ENCODE data around the gene SH3BP2. TPM values are rescaled to one million over a fixed set of nuclear protein-coding genes. Genes with fewer than 3 reads are reported as not detected.

SH3BP2 gene
- total RNA-seq, 6 experiments from 2014 or later, result 17.6 to 25.4 (median 20.5) TPM

DNA sequence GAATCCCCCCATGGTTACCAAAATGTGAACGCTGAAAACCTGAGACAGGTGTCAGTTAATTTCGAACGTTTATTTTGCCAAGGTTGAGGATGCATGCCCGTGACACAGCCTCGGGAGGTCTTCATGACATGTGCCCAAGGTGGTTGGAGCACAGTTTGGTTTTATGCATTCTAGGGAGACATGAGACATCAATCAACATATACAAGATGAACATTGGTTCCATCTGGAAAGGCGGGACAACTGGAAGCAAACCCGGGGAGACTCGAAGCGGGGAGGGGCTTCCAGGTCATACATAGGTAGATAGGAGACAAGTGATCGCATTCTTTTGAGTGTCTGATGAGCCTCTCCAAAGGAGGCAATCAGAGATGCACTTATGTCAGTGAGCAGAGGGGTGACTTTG lies 11.0 kb upstream of the SH3BP2 start:
- TF ChIP-seq, protein P1, sequence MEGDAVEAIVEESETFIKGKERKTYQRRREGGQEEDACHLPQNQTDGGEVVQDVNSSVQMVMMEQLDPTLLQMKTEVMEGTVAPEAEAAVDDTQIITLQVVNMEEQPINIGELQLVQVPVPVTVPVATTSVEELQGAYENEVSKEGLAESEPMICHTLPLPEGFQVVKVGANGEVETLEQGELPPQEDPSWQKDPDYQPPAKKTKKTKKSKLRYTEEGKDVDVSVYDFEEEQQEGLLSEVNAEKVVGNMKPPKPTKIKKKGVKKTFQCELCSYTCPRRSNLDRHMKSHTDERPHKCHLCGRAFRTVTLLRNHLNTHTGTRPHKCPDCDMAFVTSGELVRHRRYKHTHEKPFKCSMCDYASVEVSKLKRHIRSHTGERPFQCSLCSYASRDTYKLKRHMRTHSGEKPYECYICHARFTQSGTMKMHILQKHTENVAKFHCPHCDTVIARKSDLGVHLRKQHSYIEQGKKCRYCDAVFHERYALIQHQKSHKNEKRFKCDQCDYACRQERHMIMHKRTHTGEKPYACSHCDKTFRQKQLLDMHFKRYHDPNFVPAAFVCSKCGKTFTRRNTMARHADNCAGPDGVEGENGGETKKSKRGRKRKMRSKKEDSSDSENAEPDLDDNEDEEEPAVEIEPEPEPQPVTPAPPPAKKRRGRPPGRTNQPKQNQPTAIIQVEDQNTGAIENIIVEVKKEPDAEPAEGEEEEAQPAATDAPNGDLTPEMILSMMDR (IDR thresholded peaks at IDR 0.05), result no peak
- Mint-ChIP-seq H3K36me3 (ENCODE audit: low read depth) (peaks cover 27% of the 10 kb centered on the region), H3K9me3 (peaks cover 35% of the 10 kb centered on the region), H3K4me1 (ENCODE audit: low read depth) (no peaks in the 10 kb centered on the region), H3K4me3 (no peak overlapping the region), H3K27ac (no peak overlapping the region), H3K27me3 (ENCODE audit: insufficient read depth) (peaks cover 6% of the 10 kb centered on the region)
- DNase-seq, result no peak

DNA sequence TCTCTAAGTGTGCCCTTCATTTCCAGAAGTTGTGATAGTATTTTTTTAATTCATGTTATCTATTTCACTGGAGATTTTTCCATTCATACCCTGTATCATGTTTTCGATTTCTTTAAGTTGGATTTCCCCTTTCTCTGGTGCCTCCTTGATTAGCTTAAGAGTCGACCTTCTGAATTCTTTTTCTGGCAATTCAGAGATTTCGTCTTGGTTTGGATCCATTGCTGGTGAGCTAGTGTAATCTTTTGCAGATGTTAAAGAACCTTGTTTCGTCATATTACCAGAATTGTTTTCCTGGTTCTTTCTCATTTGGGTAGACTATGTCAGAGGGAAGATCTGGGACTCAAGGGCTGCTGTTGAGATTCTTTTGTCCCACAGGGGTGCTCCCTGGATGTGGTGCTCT lies 9.1 kb upstream of the SH3BP2 start:
- no peak for DNase-seq
- Mint-ChIP-seq H3K36me3 (ENCODE audit: low read depth) (peaks cover 27% of the 10 kb centered on the region), H3K27me3 (ENCODE audit: insufficient read depth) (peaks cover 6% of the 10 kb centered on the region), H3K4me1 (ENCODE audit: low read depth) (no peaks in the 10 kb centered on the region), H3K4me3 (no peak overlapping the region), H3K27ac (no peak overlapping the region), H3K9me3 (peaks cover 35% of the 10 kb centered on the region)
- TF ChIP-seq, protein P1 (IDR thresholded peaks at IDR 0.05), result no peak

DNA sequence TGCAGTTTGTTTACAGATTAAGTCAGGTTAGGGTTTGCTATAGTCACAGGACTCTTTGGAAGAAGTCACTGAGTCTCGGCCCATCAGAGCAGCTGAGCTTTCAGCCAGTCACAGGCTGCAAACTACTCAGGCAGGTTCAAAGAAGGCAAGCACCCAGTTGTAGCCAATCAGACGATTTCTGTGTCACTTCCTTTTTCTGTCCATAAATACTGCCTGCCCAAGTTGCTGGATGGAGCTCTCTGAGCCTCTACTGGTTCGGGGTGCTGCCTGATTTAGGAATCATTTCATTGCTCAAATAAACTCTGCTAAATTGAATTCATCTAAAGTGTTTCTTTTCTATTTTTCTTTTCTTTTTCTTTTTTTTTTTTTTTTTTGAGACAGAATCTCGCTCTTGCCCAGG lies 7.3 kb upstream of the SH3BP2 start:
- DNase-seq, result no peak
- Mint-ChIP-seq H3K27ac (no peak overlapping the region), H3K9me3 (peaks cover 33% of the 10 kb centered on the region), H3K27me3 (ENCODE audit: insufficient read depth) (peaks cover 6% of the 10 kb centered on the region), H3K36me3 (ENCODE audit: low read depth) (peaks cover 27% of the 10 kb centered on the region), H3K4me3 (no peak overlapping the region), H3K4me1 (ENCODE audit: low read depth) (no peaks in the 10 kb centered on the region)
- TF ChIP-seq, protein P1 (IDR thresholded peaks at IDR 0.05), result no peak

DNA sequence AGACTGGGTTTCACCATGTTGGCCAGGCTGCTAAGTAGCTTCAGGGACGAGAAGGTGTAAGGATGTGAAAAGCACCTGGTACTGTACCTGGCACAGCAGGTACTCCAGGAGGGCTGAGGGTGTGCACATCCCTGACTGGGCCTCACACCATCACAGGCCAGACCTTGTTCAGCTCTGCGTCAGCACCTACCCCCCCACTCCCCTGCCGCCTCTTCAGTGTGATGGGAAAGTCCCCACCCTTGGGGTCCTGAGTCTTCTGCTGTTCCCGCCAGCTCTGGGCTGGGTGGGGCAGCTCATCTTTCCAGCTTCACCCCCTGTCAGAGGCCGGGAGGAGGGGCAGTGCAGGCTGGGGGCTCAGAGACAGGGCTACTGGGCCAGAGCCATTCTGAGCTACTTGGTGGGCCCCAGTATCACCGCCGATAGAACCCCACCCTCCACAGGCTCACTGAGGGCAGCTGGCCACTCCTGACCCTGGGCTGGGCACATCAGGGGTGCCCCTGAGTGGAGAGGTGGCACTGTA lies 6.7 kb upstream of the SH3BP2 start:
- peaks cover 6% of the 10 kb centered on the region for H3K27me3 Mint-ChIP-seq (ENCODE audit: insufficient read depth)
- H3K4me3 Mint-ChIP-seq, result no peak overlapping the region

DNA sequence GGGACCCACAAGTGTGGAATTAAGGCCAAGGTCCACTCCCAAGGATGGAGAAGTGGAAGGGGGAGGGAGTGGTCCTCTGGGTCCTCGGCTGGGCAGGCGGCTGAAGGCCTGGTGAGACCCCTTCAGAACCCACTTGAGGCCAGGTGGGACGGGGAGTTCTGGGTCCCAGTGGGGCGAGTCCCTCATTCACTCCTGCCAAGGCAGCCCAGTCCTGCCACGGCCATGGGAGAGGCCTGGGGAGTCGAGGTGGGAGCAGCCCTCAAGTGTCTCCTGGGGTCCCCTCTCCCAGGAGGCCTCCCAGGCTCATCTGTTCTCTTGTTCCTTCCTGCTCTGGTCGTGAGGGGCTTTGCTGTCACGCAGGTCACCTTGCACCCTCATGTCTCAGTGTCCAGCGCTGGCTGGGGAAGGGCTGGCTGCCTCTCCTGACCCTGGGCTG lies 6.1 kb upstream of the SH3BP2 start:
- H3K36me3 Mint-ChIP-seq (ENCODE audit: low read depth), result peaks cover 21% of the 10 kb centered on the region
- TF ChIP-seq, protein P1 (IDR thresholded peaks at IDR 0.05), result no peak
- peaks cover 21% of the 10 kb centered on the region for H3K9me3 Mint-ChIP-seq
- H3K27ac Mint-ChIP-seq, result no peak overlapping the region
- DNase-seq, result no peak
- peaks cover 6% of the 10 kb centered on the region for H3K27me3 Mint-ChIP-seq (ENCODE audit: insufficient read depth)
- H3K4me3 Mint-ChIP-seq, result no peak overlapping the region
- no peaks in the 10 kb centered on the region for H3K4me1 Mint-ChIP-seq (ENCODE audit: low read depth)

More for the DNA sequence above, 6.7 kb upstream of the SH3BP2 start:
- H3K36me3 Mint-ChIP-seq (ENCODE audit: low read depth), result peaks cover 25% of the 10 kb centered on the region
- TF ChIP-seq, protein P1 (IDR thresholded peaks at IDR 0.05), result no peak
- DNase-seq, result no peak
- no peak overlapping the region for H3K27ac Mint-ChIP-seq
- H3K4me1 Mint-ChIP-seq (ENCODE audit: low read depth), result no peaks in the 10 kb centered on the region
- H3K9me3 Mint-ChIP-seq, result peaks cover 27% of the 10 kb centered on the region

All from HFFc6 (cell line).